HG02852 (cell line): Measurements from ENCODE around the gene SCUBE1.

Experiments used
- ATAC-seq: cut with Tn5 transposase; IDR thresholded peaks from one replicate; pipeline ENCODE4 v1.9.1; 2021; ENCODE audit warnings: mild to moderate bottlenecking, moderate library complexity; ENCODE audit not compliant: unreplicated experiment

Gene SCUBE1

GRCh38 chr22:43205748-43206508, 137.2 kb downstream of the SCUBE1 start:
- ATAC-seq: no peak

- ATAC-seq: no peak
These were observed 137.9 kb downstream of the SCUBE1 start for GRCh38 chr22:43205261-43205691.

- ATAC-seq: no peak
These were observed 139.6 kb downstream of the SCUBE1 start for GRCh38 chr22:43203471-43203981.

DNA sequence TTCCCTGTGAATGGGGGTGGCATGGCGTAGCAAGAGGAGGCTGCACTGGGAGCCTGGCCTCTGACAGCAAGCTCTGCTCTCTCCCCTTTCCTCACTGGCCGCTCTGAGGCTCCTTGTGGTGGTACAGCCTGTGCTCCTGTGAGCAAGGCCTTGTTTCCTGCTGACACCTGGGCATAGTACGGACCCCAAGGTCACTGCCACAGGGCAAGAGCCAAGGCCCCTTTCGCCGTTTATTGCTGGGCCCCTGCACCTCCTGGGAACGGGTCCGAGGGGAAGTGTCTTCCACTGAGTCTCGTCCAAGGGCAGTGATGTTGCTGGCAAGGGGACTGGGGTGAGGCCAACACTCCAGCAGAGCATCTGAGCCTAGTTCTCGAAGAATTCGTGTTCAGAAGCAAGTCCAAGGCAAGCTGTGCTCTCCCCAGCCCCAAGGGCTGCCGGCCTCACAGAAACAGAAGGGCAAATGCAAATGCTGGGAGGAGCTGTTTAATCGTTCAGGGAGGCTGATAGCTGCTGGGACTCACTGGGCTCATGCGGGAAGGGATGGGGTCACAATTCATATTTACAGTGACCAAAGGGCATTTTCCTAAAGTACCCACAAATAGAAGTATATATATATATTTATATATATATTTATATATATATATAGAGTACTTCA, 140.3 kb downstream of the SCUBE1 start:
- no peak for ATAC-seq

GRCh38 chr22:43202326-43202725, 140.8 kb downstream of the SCUBE1 start:
- no peak for ATAC-seq

GRCh38 chr22:43201486-43202219, 141.5 kb downstream of the SCUBE1 start:
- ATAC-seq: no peak

GRCh38 chr22:43200555-43200954, 142.6 kb downstream of the SCUBE1 start:
- ATAC-seq: no peak

DNA sequence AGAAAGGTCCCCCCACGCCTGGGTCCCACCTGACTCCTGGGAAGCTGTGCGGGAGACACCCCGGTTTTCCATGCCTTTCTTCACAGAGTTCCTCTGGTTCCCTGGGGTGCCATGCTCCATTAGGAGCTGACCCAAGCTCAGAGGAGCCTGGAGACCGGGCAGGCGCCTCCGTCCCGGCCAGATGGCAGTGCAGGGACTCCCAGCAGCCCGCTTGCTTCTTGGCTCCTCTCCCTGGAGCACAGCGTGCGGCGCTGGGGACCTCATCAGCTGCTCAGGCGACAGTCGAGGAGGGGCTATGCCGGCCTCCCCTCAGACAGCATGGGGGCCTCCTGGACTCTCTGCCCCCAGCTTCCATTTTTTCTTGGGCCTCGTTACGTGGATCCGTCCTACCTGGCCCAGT, 143.1 kb downstream of the SCUBE1 start:
- ATAC-seq: no peak

- ATAC-seq: no peak
These were observed 143.6 kb downstream of the SCUBE1 start for GRCh38 chr22:43199541-43199940.

DNA sequence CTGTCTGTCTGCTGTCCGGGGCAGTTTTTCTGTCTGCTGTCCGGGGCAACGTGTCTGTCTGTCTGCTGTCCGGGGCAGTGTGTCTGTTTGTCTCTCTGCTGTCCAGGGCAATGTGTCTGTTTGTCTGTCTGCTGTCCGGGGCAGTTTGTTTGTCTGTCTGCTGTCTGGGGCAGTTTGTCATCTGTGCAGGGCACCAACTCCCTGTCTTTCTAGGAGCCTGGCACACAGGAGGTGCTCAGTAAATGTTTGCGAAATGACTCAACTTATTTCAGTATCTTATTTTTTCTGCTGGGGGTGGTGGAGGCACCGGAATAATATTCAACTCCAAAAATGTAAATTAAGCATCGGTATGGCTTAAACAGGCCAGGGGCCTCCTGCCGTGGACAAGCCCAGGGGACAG, 144.2 kb downstream of the SCUBE1 start:
- ATAC-seq: no peak

DNA sequence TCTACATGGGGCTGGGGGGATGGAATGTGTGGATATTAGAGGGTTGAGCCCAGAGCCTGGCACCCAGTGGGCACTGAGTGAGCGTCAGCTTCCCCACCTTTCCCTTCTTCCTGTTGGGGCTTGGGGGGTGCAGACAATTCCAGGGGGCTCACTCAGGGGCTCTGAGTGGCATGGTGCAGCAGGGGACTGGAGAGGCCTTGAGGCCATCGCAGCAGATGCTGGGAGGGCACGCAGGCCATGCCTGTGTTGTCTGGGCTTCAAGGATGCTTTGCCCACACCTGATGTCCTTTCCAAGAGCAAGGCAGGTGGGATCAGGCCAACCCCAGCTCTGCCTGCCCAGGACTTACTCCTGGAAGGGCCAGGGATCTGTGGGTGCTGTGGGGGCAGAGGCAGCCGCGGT, 145.0 kb downstream of the SCUBE1 start:
- ATAC-seq: no peak

- no peak for ATAC-seq
These were observed 145.8 kb downstream of the SCUBE1 start for GRCh38 chr22:43197271-43197941.

- ATAC-seq: no peak
These were observed 151.3 kb downstream of the SCUBE1 start for GRCh38 chr22:43191831-43192230.

GRCh38 chr22:43188829-43189545, 154.2 kb downstream of the SCUBE1 start:
- ATAC-seq: no peak

DNA sequence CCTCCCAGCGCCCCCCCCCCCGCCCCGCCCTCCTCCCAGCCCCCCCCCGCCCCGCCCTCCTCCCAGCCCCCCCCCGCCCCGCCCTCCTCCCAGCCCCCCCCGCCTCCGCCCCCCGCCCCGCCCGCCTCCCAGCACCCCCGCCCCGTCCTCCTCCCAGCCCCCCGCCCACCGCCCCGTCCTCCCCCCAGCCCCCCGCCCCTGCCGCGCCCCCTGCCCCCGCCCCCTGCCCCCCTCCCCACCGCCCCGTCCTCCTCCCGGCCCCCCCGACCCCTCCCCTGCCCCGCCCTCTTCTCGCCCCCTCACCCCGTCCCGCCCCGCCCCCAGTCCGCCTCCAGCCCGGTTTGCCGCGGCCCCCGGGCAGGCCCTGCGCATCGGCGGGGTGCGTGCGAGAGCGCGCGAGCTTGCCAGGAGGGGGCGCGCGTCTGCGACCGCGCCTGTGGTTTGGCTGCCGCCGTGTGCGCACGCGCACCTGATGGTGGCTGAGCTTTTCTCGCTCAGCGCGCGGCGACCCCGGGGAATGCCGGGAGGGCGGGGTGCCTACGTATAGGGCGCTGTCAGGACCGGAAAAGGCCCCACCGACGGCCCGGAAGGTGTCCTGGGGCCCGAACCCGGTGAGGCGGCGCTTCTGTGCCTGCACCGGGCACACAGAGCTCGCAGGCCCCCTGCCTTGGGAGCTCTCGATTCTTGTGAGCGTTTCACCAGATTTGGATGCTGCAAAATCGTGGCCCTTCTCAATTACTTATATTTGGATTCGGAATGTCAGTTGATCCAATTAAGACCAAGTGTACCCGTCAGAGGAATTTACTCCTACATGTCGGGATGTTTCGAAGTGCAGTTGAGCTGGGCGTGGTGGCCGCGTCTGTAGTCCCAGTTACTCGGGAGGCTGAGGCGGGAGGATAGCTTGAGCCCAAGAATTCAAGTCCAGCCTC, 155.7 kb downstream of the SCUBE1 start:
- peak; percentile 79 for ATAC-seq

DNA sequence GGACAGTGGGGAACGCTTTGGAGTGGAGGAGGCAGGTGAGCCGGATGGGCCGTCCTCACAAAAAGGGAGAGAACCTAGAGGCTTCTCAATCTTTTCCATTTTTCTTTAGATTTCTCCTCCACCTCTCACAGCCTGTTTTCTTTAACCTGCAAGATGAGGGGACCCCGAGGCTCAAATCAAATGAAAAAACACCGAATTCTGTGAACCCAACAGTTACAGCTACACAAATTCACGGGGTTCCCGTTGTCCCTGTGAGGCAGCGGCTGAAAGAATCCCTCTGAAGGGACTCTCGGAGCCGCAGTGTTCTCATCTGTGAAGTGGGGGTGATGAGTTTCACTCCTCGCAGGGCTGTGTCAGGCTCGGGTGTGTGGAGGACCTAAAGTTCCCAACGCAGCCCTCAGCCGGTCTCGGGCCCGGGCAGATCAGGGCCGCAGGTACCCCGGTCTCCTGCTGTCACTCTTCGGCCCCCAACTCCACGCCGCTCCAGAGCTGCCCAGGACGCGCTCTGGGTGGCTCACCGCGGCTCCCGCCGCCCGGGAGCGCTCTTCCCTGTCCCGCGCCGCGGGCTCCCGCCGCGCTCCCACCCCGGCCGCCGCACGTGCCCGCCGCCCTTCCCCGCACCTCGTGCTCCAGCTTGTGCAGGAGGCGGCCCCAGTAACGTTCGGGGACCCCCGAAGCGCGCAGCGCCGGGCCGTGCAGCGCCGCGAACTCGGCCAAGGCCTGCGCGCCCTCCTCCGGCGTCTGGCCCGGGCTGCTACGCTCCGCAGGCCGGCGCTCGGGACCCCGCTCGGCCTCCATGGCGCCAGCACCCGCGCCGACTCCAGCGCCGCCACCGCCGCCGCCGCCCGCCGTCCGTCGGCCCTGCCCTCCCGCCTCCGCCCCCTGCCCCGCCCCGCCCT, 156.7 kb downstream of the SCUBE1 start, which contains the start of gene TTLL12:
Gene TTLL12 (minus strand): TSS at position 863 of the 899 bp plus-strand sequence. CDS start 65 bp downstream, at position 798.
- no peak for ATAC-seq

GRCh38 chr22:43185860-43186261, 157.3 kb downstream of the SCUBE1 start:
- no peak for ATAC-seq
